CD4-positive, alpha-beta T cell treated with Interleukin-4 for 4 hours (primary cell): ENCODE data around the gene PDXDC1.
"Not testable (repeated sequence)": the region's sequence is repeated elsewhere in the genome, so short reads cannot be mapped to it uniquely, and the experiment has no call there.

Source experiments
- DNase-seq: peaks from one replicate; pipeline ENCODE4 v3.0.0-alpha.2; 2020

PDXDC1 gene

DNA sequence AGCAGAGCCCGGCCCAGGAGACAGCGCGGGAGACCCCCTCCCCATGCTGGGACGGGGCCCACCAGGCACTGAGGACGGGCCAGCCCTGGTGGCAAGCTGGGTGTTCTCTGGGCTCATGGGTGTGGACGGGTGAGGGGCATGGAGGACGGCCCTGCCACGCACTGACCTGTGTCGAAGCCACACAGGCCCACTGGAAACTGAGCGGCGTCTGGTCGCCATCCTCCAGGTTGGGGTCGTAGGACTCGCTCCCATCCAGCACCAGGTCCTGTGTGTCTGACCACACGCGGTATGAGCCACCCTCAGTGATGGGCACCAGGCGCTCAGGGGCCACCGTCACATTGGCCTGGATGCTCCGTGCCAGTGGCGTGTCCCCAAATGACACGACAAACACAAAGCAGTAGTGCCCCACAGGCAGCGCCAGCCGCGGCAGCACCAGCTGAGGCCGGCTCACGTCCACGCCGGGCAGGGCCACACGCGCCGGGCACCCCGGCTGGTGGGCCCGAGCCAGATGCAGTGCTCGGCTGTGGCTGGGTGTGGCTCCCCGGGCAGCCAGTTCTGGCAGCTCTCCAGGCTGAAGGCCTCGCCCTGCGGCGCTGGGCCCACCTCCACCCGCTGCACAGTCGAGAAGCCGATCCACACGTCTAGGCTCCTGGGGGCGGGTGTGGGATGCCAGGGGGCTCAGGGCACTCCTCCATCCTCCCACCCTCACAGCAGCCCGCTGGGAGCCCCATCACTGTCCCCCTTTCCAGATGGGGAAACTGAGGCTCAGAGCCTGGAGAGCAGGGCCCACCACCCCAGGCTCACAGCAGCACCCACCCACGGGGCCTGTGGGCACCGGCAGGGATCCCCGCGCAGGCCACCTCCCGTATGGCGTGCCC lies 160.9 kb downstream of the PDXDC1 start:
- not testable (repeated sequence) for DNase-seq

DNA sequence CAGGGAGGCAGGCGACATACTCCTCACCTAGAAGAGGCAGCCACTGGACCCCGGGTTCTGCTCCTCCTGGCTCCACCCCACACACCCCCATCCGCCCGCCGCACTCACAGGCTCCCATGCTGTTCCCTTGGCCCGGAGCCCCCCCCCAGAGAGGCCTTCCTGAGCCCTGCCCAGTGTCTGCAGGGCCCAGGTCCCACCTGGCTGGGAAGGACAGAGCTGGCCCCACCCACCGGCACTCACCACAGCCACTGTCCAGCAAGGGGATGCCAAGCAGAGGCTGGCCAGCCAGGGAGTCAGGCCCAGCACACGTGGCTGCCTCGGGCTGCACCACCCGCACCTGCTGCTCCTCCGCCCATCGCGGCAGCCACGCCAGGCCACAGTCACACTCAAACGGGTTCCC lies 162.7 kb downstream of the PDXDC1 start:
- DNase-seq: not testable (repeated sequence)

DNA sequence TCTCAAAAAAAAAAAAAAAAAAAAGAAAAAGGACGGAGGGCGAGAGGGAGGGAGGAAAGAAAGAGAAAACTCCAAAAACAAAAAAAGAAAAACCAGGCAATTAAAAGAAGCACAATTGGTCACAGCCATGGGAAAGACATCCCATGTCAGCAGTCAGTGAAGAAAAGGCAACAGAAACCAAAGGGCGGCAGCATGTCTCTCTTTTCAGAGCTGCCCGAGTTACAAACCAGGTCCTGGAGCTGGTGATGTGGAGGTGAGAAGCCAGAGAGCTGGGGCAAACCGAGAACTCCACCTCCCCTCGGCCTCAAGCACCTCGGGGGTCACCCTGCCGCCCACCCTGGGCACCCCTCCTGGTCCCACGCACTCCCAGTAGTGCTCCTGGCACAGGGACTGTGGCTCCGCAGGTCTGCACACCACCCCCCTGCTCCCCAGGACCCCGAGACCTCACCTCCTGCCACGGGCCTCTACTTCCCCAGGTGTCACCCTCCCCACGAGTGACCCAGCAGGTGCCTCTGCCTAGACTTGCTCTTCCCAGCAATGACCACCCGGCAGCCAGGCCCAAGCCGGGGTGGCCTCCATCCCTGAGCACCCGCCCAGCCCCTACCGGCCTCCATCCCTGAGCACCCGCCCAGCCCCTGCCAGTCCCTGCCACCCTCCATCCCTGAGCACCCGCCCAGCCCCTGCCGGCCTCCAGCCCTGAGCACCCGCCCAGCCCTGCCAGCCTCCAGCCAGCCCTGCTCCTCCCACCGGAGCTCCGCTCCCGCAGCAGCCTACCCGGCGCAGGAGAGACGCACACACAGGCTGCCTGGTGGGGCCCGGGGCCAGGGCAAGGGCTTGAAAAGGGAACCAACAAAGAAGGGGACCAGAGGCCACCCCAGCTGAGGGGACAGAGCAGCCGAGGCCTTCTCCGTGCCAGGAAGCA lies 165.9 kb downstream of the PDXDC1 start:
- not testable (repeated sequence) for DNase-seq

DNA sequence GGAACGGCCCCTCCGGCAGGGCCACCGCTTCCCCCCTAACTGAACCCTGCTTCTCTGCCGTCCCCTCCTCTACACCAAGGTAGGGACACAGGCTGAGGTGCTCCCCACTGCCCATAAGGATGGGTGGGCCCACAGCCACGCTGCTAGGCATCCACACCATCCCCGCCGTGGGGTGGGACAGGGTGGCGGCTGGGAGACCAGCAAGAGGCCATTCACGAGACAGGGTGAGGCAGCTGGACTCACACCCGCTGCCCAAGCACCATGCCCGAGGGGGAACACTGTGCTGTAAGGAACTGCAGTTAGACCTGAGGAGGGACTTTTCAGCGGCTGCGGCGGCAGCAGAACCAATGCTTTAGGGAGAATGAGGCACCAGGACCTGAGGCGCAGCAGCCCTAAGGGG lies 166.8 kb downstream of the PDXDC1 start:
- DNase-seq: no peak

- DNase-seq: not testable (repeated sequence)
Measured at GRCh38 chr16:15142107-15142890, 167.5 kb downstream of the PDXDC1 start.

- DNase-seq: not testable (repeated sequence)
Measured at GRCh38 chr16:15142891-15143600, 168.2 kb downstream of the PDXDC1 start.

GRCh38 chr16:15143601-15144091 lies 168.8 kb downstream of the PDXDC1 start:
- not testable (repeated sequence) for DNase-seq

DNA sequence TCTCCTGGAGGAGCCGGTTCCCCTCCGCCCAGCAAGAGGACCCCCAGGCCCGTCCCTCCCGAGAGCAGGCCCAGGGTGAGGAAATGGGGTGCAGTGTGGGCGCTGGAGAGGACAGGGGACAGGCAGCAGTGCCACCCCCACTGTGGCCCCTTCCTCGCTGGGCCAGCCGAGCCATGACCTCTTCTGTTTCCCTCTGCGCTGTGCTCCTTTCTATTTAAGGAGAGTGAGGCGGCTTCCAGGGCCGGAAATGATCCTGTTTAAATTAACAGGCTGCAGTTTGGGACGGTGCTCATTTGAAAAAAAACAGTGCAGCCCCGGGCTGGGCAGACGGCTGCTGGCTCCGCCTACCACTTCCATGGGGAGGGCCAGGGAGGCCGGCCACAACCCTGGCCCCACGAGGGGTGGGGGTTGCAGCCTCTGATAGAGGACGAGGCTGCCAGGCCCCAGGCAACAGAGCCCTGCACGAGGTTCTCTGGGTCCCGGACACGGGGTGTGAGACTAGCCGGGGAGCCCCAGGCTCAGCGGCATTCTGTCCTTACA lies 169.3 kb downstream of the PDXDC1 start:
- not testable (repeated sequence) for DNase-seq

DNA sequence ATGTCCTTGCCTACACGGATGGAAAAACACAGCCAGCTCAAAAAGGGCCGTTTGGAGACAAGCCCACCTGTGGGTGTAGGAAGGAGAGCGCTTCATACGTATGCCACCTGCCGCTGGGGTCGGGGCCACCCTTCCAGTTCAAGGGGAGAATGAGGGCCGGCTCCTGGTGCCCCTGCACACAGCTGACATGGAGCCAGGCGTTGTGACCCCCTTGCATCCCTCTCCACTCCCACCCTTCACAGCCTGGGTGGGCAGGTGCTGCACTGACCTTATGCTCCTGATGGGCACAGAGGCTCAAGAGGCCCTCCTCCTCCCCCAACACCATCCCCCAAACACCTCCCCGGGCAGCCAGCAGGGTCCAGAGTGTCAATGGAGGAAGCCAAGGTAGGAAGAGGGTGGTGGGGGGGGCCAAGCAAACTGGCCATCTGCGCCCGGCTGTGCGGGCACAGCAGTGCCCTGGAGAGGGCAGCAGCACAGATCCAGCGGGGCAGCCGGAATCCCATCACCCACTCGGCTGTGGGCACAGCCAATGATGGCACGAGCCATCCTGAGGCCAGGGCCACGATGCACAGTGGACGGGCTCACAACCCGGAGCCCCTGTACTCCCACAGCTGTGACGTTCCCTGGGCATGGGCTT lies 170.1 kb downstream of the PDXDC1 start:
- not testable (repeated sequence) for DNase-seq

DNA sequence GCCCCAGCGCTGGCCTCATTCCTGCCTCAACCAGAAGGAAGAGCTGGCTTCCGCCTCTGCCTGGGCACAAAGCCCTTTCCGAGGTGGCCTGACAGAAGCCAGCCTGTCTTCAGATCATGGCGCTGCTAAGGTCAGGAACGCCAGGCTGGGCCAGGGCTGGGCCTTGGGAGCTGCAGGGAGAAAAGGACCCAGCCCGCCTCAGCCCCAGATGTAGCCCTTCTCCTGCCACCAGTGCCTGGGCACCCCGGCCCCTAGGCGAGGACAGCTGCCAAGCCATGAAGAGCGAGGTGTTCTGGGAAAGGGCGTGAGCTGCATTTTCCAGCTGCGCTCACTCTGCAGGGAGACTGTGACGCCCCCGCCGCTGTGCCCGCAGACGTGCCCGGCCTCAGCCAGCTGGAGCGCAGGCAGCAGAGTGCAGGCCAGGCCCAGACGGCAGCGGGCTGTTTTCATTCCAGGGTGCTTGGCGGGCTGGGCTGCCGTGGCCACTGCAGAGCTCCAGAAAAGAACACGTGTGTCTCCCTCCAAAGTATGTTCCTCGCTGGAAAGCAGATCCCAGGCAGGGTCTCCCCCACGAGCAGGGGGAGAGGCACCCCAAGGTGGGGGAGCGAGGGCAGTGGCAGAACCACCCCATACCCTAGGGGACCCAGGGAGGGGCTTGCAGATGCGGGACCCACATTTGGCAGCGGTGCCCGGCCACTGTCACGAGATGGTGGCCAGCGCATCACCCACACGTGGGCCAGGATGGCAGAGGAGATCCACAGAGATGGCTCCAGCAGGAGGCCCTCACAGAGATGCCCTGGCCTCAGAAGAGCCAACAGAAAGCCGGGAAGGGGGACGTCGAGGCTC lies 170.8 kb downstream of the PDXDC1 start:
- DNase-seq: not testable (repeated sequence)

GRCh38 chr16:15146264-15146662 lies 171.4 kb downstream of the PDXDC1 start:
- DNase-seq: not testable (repeated sequence)

- not testable (repeated sequence) for DNase-seq
Measured at GRCh38 chr16:15148831-15149230, 174.0 kb downstream of the PDXDC1 start.

- DNase-seq: not testable (repeated sequence)
Measured at GRCh38 chr16:15149260-15149659, 174.4 kb downstream of the PDXDC1 start.

GRCh38 chr16:15154005-15154404 lies 179.2 kb downstream of the PDXDC1 start:
- DNase-seq: not testable (repeated sequence)

- peak; percentile 89 for DNase-seq
Measured at GRCh38 chr16:15154650-15155562, 180.1 kb downstream of the PDXDC1 start.

GRCh38 chr16:15157644-15158043 lies 182.8 kb downstream of the PDXDC1 start:
- not testable (repeated sequence) for DNase-seq

GRCh38 chr16:15159671-15160070 lies 184.8 kb downstream of the PDXDC1 start:
- not testable (repeated sequence) for DNase-seq

- not testable (repeated sequence) for DNase-seq
Measured at GRCh38 chr16:15160571-15160970, 185.7 kb downstream of the PDXDC1 start.

- not testable (repeated sequence) for DNase-seq
Measured at GRCh38 chr16:15163055-15163454, 188.2 kb downstream of the PDXDC1 start.
